Fibroblast of skin of left quadriceps (primary cell): Measurements from ENCODE around the gene BRD4.
A peak's percentile ranks its signal among the peaks of the same experiment; 100 is the strongest.
"Not testable (repeated sequence)": the region's sequence is repeated elsewhere in the genome, so short reads cannot be mapped to it uniquely, and the experiment has no call there.

Source experiments
- DNase-seq, 2 experiments: peaks; one replicate each; pipeline ENCODE4 v3.0.0-alpha.2; 2013; ENCODE audit warnings: low read depth in 2 of 2

Gene BRD4

GRCh38 chr19:15332311-15332996 is at the start of gene BRD4:
Gene BRD4 (minus strand): TSS chr19:15332539. CDS start chr19:15273099, 59,440 bp downstream.
- DNase-seq = no peak

- no peak for DNase-seq
Measured at GRCh38 chr19:15381864-15382263, 49.5 kb upstream of the BRD4 start.

GRCh38 chr19:15381429-15381828 is 49.1 kb upstream of the BRD4 start:
- no peak for DNase-seq

- DNase-seq = no peak
Measured at GRCh38 chr19:15379999-15380647, 47.8 kb upstream of the BRD4 start.

GRCh38 chr19:15379083-15379998 is 47.0 kb upstream of the BRD4 start, which contains the start of gene AKAP8:
Gene AKAP8 (minus strand): TSS chr19:15379787. CDS start chr19:15379731, 56 bp downstream.
- DNase-seq = peak; percentile 97 to 98

GRCh38 chr19:15378534-15379082 is 46.3 kb upstream of the BRD4 start:
- no peak for DNase-seq

GRCh38 chr19:15374796-15375440 is 42.6 kb upstream of the BRD4 start:
- no peak for DNase-seq

- DNase-seq = no peak
Measured at GRCh38 chr19:15374105-15374651, 41.8 kb upstream of the BRD4 start.

GRCh38 chr19:15373644-15374043 is 41.3 kb upstream of the BRD4 start:
- no peak for DNase-seq

- no peak for DNase-seq
Measured at GRCh38 chr19:15372891-15373301, 40.6 kb upstream of the BRD4 start.

- no peak for DNase-seq
Measured at GRCh38 chr19:15372470-15372869, 40.1 kb upstream of the BRD4 start.

- DNase-seq = no peak
Measured at GRCh38 chr19:15371786-15372380, 39.5 kb upstream of the BRD4 start.

- DNase-seq = no peak
Measured at GRCh38 chr19:15371119-15371518, 38.8 kb upstream of the BRD4 start.

GRCh38 chr19:15369594-15369891 is 37.2 kb upstream of the BRD4 start:
- no peak for DNase-seq

GRCh38 chr19:15368798-15369593 is 36.7 kb upstream of the BRD4 start:
- no peak for DNase-seq

GRCh38 chr19:15368051-15368632 is 35.8 kb upstream of the BRD4 start:
- no peak for DNase-seq

- DNase-seq = no peak
Measured at GRCh38 chr19:15367439-15367838, 35.1 kb upstream of the BRD4 start.

GRCh38 chr19:15365264-15365663 is 32.9 kb upstream of the BRD4 start:
- DNase-seq = no peak

- not testable (repeated sequence) for DNase-seq
Measured at GRCh38 chr19:15363791-15364190, 31.5 kb upstream of the BRD4 start.

- DNase-seq = not testable (repeated sequence)
Measured at GRCh38 chr19:15363048-15363447, 30.7 kb upstream of the BRD4 start.
